Measurements from ENCODE around the gene KDM3B.

GRCh38 chr5:138330813-138331448 lies 21.6 kb upstream of the KDM3B start:
- TF ChIP-seq JUND (IDR thresholded peaks at IDR 0.05) (no peak), SIN3A (IDR thresholded peaks at IDR 0.05; ENCODE audit: borderline replicate concordance, low read depth, low read length) (no peak), EP300 (IDR thresholded peaks at IDR 0.05; ENCODE audit: borderline replicate concordance in 1 of 2, low read depth in 1 of 2, low read length in 1 of 2) (no peak), ZBTB33 (IDR thresholded peaks at IDR 0.05; ENCODE audit: borderline replicate concordance, low read depth) (no peak), GABPA (IDR thresholded peaks at IDR 0.05; ENCODE audit: low read depth) (no peak), NFIC (IDR thresholded peaks at IDR 0.05; ENCODE audit: borderline replicate concordance) (no peak), RFX5 (IDR thresholded peaks at IDR 0.05; ENCODE audit: low read length) (no peak), POLR2AphosphoS5 (IDR thresholded peaks at IDR 0.05; ENCODE audit: low read depth, low read length) (no peak)
- TF ChIP-seq, protein P1, sequence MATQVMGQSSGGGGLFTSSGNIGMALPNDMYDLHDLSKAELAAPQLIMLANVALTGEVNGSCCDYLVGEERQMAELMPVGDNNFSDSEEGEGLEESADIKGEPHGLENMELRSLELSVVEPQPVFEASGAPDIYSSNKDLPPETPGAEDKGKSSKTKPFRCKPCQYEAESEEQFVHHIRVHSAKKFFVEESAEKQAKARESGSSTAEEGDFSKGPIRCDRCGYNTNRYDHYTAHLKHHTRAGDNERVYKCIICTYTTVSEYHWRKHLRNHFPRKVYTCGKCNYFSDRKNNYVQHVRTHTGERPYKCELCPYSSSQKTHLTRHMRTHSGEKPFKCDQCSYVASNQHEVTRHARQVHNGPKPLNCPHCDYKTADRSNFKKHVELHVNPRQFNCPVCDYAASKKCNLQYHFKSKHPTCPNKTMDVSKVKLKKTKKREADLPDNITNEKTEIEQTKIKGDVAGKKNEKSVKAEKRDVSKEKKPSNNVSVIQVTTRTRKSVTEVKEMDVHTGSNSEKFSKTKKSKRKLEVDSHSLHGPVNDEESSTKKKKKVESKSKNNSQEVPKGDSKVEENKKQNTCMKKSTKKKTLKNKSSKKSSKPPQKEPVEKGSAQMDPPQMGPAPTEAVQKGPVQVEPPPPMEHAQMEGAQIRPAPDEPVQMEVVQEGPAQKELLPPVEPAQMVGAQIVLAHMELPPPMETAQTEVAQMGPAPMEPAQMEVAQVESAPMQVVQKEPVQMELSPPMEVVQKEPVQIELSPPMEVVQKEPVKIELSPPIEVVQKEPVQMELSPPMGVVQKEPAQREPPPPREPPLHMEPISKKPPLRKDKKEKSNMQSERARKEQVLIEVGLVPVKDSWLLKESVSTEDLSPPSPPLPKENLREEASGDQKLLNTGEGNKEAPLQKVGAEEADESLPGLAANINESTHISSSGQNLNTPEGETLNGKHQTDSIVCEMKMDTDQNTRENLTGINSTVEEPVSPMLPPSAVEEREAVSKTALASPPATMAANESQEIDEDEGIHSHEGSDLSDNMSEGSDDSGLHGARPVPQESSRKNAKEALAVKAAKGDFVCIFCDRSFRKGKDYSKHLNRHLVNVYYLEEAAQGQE (IDR thresholded peaks at IDR 0.05; ENCODE audit: low read depth, low read length), result no peak
- TF ChIP-seq, protein P2, sequence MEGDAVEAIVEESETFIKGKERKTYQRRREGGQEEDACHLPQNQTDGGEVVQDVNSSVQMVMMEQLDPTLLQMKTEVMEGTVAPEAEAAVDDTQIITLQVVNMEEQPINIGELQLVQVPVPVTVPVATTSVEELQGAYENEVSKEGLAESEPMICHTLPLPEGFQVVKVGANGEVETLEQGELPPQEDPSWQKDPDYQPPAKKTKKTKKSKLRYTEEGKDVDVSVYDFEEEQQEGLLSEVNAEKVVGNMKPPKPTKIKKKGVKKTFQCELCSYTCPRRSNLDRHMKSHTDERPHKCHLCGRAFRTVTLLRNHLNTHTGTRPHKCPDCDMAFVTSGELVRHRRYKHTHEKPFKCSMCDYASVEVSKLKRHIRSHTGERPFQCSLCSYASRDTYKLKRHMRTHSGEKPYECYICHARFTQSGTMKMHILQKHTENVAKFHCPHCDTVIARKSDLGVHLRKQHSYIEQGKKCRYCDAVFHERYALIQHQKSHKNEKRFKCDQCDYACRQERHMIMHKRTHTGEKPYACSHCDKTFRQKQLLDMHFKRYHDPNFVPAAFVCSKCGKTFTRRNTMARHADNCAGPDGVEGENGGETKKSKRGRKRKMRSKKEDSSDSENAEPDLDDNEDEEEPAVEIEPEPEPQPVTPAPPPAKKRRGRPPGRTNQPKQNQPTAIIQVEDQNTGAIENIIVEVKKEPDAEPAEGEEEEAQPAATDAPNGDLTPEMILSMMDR (IDR thresholded peaks at IDR 0.05), result no peak

All from SK-N-SH (cell line).